Stimulated activated CD8-positive, alpha-beta memory T cell treated with anti-CD3 and anti-CD28 coated beads, Interleukin-4, amount 100 ng/mL, for 1 hour (primary cell): ENCODE results near the gene GABBR2.

Source experiments
- DNase-seq, 2 donors: peaks; one replicate each; pipeline ENCODE4 v3.0.0-alpha.2; 2020; ENCODE audit warnings: low read depth in 2 of 2, low spot score in 1 of 2

GABBR2 gene

DNA sequence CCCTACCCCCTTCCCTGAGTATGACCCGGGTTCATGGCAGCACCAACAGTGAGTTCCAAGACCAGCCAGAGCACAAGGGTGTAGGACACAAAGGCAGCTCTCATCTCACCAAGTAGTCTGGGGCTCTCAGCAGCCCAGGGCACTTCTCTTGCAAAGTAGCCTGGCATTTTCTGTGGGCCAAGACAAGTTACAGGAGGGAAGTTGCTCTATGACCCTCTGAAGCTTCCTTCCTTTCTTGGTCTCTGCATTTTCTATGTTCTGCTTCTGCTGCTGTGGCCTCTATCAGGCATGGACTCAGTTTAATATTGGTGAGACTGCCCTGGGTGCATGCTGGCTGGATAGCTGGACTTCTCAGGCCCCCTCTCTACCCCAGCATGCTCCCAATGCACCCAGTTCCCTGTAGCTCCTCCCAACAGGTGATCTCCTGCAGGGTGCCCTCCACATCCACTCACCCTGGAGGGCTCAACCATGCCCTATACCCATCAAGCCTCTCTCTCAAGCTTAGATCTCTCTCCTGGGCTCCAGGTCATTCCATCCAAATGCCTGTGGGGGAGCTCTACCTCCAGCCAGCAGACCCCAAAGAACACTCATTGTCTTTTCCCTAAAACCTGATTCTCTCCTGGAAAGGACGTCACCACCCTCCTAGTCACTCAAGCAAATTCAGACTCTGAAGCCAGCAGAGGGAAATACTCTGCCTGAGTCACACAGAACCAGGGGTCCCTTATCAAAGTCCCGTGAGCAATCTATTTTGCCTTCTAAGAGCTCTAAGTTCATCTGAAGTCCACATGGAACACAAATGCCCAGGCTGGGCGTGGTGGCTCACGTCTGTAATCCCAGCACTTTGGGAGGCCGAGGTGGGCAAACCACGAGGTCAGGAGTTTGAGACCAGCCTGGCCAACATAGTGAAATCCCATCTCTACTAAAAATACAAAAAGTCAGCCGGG, 467.1 kb downstream of the GABBR2 start:
- no peak for DNase-seq

DNA sequence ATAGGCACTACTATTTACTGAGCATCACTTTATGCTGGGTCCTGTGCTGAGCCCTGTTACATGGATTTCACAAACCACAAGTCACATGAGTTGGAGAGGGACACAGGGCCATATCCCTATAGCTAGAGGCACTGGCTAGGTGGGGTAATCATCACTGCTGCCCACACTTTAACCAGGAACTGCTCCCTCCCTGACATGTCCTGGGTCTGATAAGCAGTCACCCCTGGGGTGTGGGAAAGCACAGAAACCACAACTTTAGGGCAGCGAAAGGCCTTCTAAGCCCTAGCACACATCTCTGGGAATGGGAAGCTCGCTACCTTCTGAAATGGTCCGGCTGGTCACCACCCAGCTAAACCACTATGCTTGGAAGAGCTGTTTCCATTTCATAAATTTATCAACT, 468.3 kb downstream of the GABBR2 start:
- no peak for DNase-seq
